GM23338 (cell line): ENCODE measurements around the gene STAU1. TPM values are rescaled to one million over a fixed set of nuclear protein-coding genes. Genes with fewer than 3 reads are reported as not detected.

Experiments used
- ATAC-seq: fragments of 200-7000 bp; cut with Tn5 transposase; 3 replicates; pipeline ENCODE4 v1.9.1; 2020
- DNase-seq: peaks from one replicate; pipeline ENCODE4 v3.0.0-alpha.2; 2015; ENCODE audit warnings: low spot score
- H2AFZ ChIP-seq: fragments of 200-600 bp; sonication (generic); 2 replicates; pipeline ENCODE4 v1.8.0; 2016; ENCODE audit warnings: antibody characterized with exemption, mild to moderate bottlenecking, moderate library complexity
- H3F3A ChIP-seq: fragments of 200-600 bp; sonication (generic); replicated peaks from 2 replicates; pipeline ENCODE4 v1.8.0; 2017; ENCODE audit warnings: antibody characterized with exemption, mixed run types, low read depth
- H3K27ac ChIP-seq: fragments of 200-600 bp; sonication (generic); 2 replicates; pipeline ENCODE4 v1.6.1; 2016; ENCODE audit warnings: low read depth
- H3K27me3 ChIP-seq: fragments of 200-600 bp; sonication (generic); 2 replicates; pipeline ENCODE4 v1.8.0; 2016; ENCODE audit warnings: mild to moderate bottlenecking, mixed run types, moderate library complexity; ENCODE audit not compliant: insufficient read depth
- H3K36me3 ChIP-seq: fragments of 200-600 bp; sonication (generic); 2 replicates; pipeline ENCODE4 v1.8.0; 2016; ENCODE audit warnings: mild to moderate bottlenecking; ENCODE audit not compliant: insufficient read depth
- H3K4me1 ChIP-seq: fragments of 200-600 bp; sonication (generic); 2 replicates; pipeline ENCODE4 v1.8.0; 2016; ENCODE audit warnings: mild to moderate bottlenecking, moderate library complexity; ENCODE audit not compliant: insufficient read depth
- H3K4me2 ChIP-seq: fragments of 200-600 bp; sonication (generic); 2 replicates; pipeline ENCODE4 v1.7.1; 2017; ENCODE audit warnings: mixed run types
- H3K4me3 ChIP-seq: fragments of 200-600 bp; sonication (generic); 2 replicates; pipeline ENCODE4 v1.6.1; 2016; ENCODE audit warnings: mixed run types
- H3K79me2 ChIP-seq: fragments of 200-600 bp; sonication (generic); replicated peaks from 2 replicates; pipeline ENCODE4 v1.8.0; 2017; ENCODE audit warnings: mild to moderate bottlenecking; ENCODE audit not compliant: insufficient read depth
- H3K9me2 ChIP-seq: fragments of 200-600 bp; sonication (generic); 2 replicates; pipeline ENCODE4 v1.8.0; 2017; ENCODE audit not compliant: insufficient read depth
- H4K20me1 ChIP-seq: fragments of 200-600 bp; sonication (generic); replicated peaks from 2 replicates; pipeline ENCODE4 v1.8.0; 2017; ENCODE audit warnings: mild to moderate bottlenecking; ENCODE audit not compliant: insufficient read depth
- H3K27ac Mint-ChIP-seq: 2 replicates; pipeline ENCODE4 v1.8.0; 2020; ENCODE audit warnings: inconsistent platforms, mild to moderate bottlenecking, moderate library complexity, mixed read lengths
- H3K27me3 Mint-ChIP-seq: 3 replicates; pipeline ENCODE4 v1.8.0; 2022; ENCODE audit warnings: low read depth, mild to moderate bottlenecking, moderate library complexity, mixed read lengths, inconsistent platforms; ENCODE audit not compliant: insufficient read depth, poor library complexity
- H3K36me3 Mint-ChIP-seq: 3 replicates; pipeline ENCODE4 v1.8.0; 2021; ENCODE audit warnings: low read depth, mild to moderate bottlenecking, inconsistent platforms, moderate library complexity, mixed read lengths
- H3K4me1 Mint-ChIP-seq: 3 replicates; pipeline ENCODE4 v1.8.0; 2020; ENCODE audit warnings: mild to moderate bottlenecking, inconsistent platforms, mixed read lengths
- H3K4me3 Mint-ChIP-seq: 3 replicates; pipeline ENCODE4 v1.8.0; 2021; ENCODE audit warnings: moderate library complexity, mild to moderate bottlenecking, inconsistent platforms, mixed read lengths
- H3K9me3 Mint-ChIP-seq: 3 replicates; pipeline ENCODE4 v1.8.0; 2020; ENCODE audit warnings: moderate library complexity, mild to moderate bottlenecking, inconsistent platforms, mixed read lengths
- JUNB ChIP-seq: IDR thresholded peaks from one replicate; pipeline ENCODE4 v1.6.1; 2016; ENCODE audit warnings: antibody characterized with exemption; ENCODE audit not compliant: unreplicated experiment
- NANOG ChIP-seq: IDR thresholded peaks from 2 replicates; pipeline ENCODE4 v1.6.1; 2016; ENCODE audit warnings: antibody characterized with exemption, borderline replicate concordance
- ZNF114 ChIP-seq: fragments of 250-450 bp; sonication (Bioruptor Pico); IDR thresholded peaks from 2 replicates; pipeline ENCODE4 v1.5.0; 2020; ENCODE audit warnings: mild to moderate bottlenecking, moderate library complexity
- ZNF331 ChIP-seq: fragments of 250-450 bp; sonication (Bioruptor Pico); IDR thresholded peaks from 2 replicates; pipeline ENCODE4 v1.5.0; 2020; ENCODE audit warnings: low read depth, mild to moderate bottlenecking, moderate library complexity
- polyA plus RNA-seq: library from polyadenylated mRNA; unstranded; fragments of >200 nt; fragmentation: Nextera tagmentation; extraction: Ambion mirVana; gene quantifications from 2 replicates; pipeline ENCODE4 v1.2.1, GENCODE V29; 2016
- total RNA-seq: library from RNA; depleted of rRNA; stranded (reverse); fragments of >200 nt; shearing (Covaris generic); gene quantifications from 2 replicates; pipeline ENCODE4 v1.2.3, GENCODE V29; 2014
- TF ChIP-seq, protein P1 (sequence below): IDR thresholded peaks from one replicate; pipeline ENCODE4 v1.6.1; 2018; ENCODE audit warnings: antibody characterized with exemption; ENCODE audit not compliant: unreplicated experiment
- TF ChIP-seq, protein P2 (sequence below): IDR thresholded peaks from 2 replicates; pipeline ENCODE4 v1.6.1; 2016; ENCODE audit warnings: antibody characterized with exemption
- TF ChIP-seq, protein P3 (sequence below), 2 experiments: fragments of 200-600 bp in 1 of 2; sonication (generic) in 1 of 2; conservative IDR thresholded peaks; 2 replicates each; pipeline versions ENCODE4 v1.5.1 to v1.6.1; 2016 to 2017; ENCODE audit warnings: antibody characterized with exemption in 2 of 2, low read depth in 2 of 2, mild to moderate bottlenecking in 2 of 2, moderate library complexity in 1 of 2
- TF ChIP-seq, protein P4 (sequence below): fragments of 250-450 bp; sonication (Bioruptor Pico); IDR thresholded peaks from 2 replicates; pipeline ENCODE4 v1.5.0; 2020; ENCODE audit warnings: mild to moderate bottlenecking, moderate library complexity

The STAU1 gene
- total and polyA plus RNA-seq, 2 experiments from 2014 or later: 102 TPM

DNA sequence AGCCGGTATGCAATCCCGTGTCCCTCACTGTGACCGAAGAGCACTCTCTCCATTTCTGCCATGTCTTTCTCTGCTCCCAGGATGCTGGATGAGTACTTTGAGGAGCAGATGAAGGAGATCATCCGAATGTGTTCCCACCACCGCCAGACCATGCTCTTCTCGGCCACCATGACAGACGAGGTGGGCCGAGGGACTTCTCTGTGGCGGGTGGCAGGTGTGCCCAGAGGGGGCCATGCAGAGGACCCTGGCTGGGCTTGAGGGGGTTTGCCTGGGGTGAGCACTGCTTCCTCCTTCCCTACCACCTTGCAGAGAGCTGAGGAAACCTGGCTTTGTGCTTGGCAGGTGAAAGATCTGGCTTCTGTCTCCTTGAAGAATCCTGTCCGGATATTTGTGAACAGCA, 45.1 kb upstream of the STAU1 start (continued):
- TF ChIP-seq, protein P1, sequence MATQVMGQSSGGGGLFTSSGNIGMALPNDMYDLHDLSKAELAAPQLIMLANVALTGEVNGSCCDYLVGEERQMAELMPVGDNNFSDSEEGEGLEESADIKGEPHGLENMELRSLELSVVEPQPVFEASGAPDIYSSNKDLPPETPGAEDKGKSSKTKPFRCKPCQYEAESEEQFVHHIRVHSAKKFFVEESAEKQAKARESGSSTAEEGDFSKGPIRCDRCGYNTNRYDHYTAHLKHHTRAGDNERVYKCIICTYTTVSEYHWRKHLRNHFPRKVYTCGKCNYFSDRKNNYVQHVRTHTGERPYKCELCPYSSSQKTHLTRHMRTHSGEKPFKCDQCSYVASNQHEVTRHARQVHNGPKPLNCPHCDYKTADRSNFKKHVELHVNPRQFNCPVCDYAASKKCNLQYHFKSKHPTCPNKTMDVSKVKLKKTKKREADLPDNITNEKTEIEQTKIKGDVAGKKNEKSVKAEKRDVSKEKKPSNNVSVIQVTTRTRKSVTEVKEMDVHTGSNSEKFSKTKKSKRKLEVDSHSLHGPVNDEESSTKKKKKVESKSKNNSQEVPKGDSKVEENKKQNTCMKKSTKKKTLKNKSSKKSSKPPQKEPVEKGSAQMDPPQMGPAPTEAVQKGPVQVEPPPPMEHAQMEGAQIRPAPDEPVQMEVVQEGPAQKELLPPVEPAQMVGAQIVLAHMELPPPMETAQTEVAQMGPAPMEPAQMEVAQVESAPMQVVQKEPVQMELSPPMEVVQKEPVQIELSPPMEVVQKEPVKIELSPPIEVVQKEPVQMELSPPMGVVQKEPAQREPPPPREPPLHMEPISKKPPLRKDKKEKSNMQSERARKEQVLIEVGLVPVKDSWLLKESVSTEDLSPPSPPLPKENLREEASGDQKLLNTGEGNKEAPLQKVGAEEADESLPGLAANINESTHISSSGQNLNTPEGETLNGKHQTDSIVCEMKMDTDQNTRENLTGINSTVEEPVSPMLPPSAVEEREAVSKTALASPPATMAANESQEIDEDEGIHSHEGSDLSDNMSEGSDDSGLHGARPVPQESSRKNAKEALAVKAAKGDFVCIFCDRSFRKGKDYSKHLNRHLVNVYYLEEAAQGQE: no peak
- TF ChIP-seq NANOG: no peak
- TF ChIP-seq, protein P2, sequence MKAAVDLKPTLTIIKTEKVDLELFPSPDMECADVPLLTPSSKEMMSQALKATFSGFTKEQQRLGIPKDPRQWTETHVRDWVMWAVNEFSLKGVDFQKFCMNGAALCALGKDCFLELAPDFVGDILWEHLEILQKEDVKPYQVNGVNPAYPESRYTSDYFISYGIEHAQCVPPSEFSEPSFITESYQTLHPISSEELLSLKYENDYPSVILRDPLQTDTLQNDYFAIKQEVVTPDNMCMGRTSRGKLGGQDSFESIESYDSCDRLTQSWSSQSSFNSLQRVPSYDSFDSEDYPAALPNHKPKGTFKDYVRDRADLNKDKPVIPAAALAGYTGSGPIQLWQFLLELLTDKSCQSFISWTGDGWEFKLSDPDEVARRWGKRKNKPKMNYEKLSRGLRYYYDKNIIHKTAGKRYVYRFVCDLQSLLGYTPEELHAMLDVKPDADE: no peak
- no peak for TF ChIP-seq JUNB
- TF ChIP-seq ZNF114 (CRISPR knock-in tag): no peak
- TF ChIP-seq, protein P3, sequence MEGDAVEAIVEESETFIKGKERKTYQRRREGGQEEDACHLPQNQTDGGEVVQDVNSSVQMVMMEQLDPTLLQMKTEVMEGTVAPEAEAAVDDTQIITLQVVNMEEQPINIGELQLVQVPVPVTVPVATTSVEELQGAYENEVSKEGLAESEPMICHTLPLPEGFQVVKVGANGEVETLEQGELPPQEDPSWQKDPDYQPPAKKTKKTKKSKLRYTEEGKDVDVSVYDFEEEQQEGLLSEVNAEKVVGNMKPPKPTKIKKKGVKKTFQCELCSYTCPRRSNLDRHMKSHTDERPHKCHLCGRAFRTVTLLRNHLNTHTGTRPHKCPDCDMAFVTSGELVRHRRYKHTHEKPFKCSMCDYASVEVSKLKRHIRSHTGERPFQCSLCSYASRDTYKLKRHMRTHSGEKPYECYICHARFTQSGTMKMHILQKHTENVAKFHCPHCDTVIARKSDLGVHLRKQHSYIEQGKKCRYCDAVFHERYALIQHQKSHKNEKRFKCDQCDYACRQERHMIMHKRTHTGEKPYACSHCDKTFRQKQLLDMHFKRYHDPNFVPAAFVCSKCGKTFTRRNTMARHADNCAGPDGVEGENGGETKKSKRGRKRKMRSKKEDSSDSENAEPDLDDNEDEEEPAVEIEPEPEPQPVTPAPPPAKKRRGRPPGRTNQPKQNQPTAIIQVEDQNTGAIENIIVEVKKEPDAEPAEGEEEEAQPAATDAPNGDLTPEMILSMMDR (conservative IDR thresholded peaks at IDR 0.05; ENCODE audit: low read depth in 2 of 2): no peak

DNA sequence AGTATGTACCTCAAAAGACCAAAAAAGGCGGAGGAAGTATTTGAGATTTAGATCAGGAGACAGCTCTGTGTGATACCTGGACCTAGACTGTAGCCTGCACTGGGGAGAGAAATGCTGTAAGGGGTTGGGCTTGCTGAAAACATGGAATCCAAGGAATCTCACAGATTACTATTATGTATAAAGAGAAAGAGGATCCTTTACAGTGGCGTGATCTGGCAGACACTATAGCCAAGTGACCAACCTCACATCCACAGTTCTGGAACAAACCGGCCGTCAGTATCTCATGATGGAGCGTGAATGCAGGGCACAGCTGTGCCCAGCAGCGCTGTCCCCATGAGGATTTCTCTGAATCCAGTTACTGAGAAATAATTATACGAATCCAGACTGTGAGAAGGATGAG, 43.3 kb upstream of the STAU1 start:
- H3K36me3 ChIP-seq: peaks cover 31% of the 10 kb centered on the region
- H3K27ac Mint-ChIP-seq: no peak overlapping the region
- ATAC-seq: no peak

More for the DNA sequence above, 43.3 kb upstream of the STAU1 start:
- Mint-ChIP-seq H3K4me1 (no peaks in the 10 kb centered on the region), H3K4me3 (no peak overlapping the region), H3K9me3 (no peaks in the 10 kb centered on the region), H3K36me3 (peaks cover 82% of the 10 kb centered on the region), H3K27me3 (no peaks in the 10 kb centered on the region)
- TF ChIP-seq, protein P4, sequence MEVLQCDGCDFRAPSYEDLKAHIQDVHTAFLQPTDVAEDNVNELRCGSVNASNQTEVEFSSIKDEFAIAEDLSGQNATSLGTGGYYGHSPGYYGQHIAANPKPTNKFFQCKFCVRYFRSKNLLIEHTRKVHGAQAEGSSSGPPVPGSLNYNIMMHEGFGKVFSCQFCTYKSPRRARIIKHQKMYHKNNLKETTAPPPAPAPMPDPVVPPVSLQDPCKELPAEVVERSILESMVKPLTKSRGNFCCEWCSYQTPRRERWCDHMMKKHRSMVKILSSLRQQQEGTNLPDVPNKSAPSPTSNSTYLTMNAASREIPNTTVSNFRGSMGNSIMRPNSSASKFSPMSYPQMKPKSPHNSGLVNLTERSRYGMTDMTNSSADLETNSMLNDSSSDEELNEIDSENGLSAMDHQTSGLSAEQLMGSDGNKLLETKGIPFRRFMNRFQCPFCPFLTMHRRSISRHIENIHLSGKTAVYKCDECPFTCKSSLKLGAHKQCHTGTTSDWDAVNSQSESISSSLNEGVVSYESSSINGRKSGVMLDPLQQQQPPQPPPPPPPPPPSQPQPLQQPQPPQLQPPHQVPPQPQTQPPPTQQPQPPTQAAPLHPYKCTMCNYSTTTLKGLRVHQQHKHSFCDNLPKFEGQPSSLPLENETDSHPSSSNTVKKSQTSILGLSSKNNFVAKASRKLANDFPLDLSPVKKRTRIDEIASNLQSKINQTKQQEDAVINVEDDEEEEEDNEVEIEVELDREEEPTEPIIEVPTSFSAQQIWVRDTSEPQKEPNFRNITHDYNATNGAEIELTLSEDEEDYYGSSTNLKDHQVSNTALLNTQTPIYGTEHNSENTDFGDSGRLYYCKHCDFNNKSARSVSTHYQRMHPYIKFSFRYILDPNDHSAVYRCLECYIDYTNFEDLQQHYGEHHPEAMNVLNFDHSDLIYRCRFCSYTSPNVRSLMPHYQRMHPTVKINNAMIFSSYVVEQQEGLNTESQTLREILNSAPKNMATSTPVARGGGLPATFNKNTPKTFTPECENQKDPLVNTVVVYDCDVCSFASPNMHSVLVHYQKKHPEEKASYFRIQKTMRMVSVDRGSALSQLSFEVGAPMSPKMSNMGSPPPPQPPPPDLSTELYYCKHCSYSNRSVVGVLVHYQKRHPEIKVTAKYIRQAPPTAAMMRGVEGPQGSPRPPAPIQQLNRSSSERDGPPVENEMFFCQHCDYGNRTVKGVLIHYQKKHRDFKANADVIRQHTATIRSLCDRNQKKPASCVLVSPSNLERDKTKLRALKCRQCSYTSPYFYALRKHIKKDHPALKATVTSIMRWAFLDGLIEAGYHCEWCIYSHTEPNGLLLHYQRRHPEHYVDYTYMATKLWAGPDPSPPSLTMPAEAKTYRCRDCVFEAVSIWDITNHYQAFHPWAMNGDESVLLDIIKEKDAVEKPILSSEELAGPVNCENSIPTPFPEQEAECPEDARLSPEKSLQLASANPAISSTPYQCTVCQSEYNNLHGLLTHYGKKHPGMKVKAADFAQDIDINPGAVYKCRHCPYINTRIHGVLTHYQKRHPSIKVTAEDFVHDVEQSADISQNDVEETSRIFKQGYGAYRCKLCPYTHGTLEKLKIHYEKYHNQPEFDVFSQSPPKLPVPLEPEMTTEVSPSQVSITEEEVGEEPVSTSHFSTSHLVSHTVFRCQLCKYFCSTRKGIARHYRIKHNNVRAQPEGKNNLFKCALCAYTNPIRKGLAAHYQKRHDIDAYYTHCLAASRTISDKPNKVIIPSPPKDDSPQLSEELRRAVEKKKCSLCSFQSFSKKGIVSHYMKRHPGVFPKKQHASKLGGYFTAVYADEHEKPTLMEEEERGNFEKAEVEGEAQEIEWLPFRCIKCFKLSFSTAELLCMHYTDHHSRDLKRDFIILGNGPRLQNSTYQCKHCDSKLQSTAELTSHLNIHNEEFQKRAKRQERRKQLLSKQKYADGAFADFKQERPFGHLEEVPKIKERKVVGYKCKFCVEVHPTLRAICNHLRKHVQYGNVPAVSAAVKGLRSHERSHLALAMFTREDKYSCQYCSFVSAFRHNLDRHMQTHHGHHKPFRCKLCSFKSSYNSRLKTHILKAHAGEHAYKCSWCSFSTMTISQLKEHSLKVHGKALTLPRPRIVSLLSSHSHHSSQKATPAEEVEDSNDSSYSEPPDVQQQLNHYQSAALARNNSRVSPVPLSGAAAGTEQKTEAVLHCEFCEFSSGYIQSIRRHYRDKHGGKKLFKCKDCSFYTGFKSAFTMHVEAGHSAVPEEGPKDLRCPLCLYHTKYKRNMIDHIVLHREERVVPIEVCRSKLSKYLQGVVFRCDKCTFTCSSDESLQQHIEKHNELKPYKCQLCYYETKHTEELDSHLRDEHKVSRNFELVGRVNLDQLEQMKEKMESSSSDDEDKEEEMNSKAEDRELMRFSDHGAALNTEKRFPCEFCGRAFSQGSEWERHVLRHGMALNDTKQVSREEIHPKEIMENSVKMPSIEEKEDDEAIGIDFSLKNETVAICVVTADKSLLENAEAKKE (CRISPR knock-in tag): no peak
- TF ChIP-seq NANOG (no peak), ZNF331 (CRISPR knock-in tag) (no peak)
- TF ChIP-seq, protein P2: no peak
- Histone ChIP-seq H3F3A (no peaks in the 10 kb centered on the region; the same call in 1 of the 2 replicates), H3K27ac (no peak overlapping the region), H3K9me2 (no peaks in the 10 kb centered on the region), H3K27me3 (no peaks in the 10 kb centered on the region), H3K4me1 (no peaks in the 10 kb centered on the region), H2AFZ (no peak overlapping the region), H3K4me2 (no peak overlapping the region), H4K20me1 (no peaks in the 10 kb centered on the region; the same call in 1 of the 2 replicates), H3K79me2 (no peaks in the 10 kb centered on the region), H3K4me3 (no peak overlapping the region)
- DNase-seq: no peak
